SK-MEL-5 (cell line): Measurements from ENCODE around the gene MIGA2. TPM values are rescaled to one million over a fixed set of nuclear protein-coding genes. Genes with fewer than 3 reads are reported as not detected.

ENCODE experiments used
- total RNA-seq: library from RNA; depleted of rRNA; stranded (reverse); fragments of >200 nt; shearing (Covaris generic); gene quantifications from 2 replicates; pipeline ENCODE4 v1.2.3, GENCODE V29; 2014; rRNA removed

MIGA2 gene
- total RNA-seq, 1 experiment from 2014 or later = 13.7 TPM

Other genes with a start within 250 kb of the MIGA2 start
- gene TBC1D13, start 249.4 kb upstream of the MIGA2 start, total RNA-seq = 10.5 and 12.0 TPM in 2 replicates
- gene ENDOG, start 218.1 kb upstream of the MIGA2 start, total RNA-seq = 24.6 and 26.2 TPM in 2 replicates
- gene SPOUT1, start 206.8 kb upstream of the MIGA2 start, total RNA-seq = 39.6 and 40.3 TPM in 2 replicates
- gene KYAT1, start 154.7 kb upstream of the MIGA2 start, total RNA-seq = 7.4 and 7.5 TPM in 2 replicates
- 36.0 and 38.3 TPM in 2 replicates for gene LRRC8A, start 154.5 kb upstream of the MIGA2 start, total RNA-seq
- gene PHYHD1, start 115.6 kb upstream of the MIGA2 start, total RNA-seq = 4.5 and 5.2 TPM in 2 replicates
- 40.1 and 41.7 TPM in 2 replicates for gene DOLK, start 89.0 kb upstream of the MIGA2 start, total RNA-seq
- 33.9 and 35.2 TPM in 2 replicates for gene NUP188, start 88.9 kb upstream of the MIGA2 start, total RNA-seq
- gene SH3GLB2, start 8.3 kb upstream of the MIGA2 start, total RNA-seq = 24.4 and 28.3 TPM in 2 replicates
- 12.4 and 12.9 TPM in 2 replicates for gene DOLPP1, start 44.5 kb downstream of the MIGA2 start, total RNA-seq
- 9.4 and 12.7 TPM in 2 replicates for gene CRAT, start 74.2 kb downstream of the MIGA2 start, total RNA-seq
- 88.1 and 95.8 TPM in 2 replicates for gene PTPA, start 74.8 kb downstream of the MIGA2 start, total RNA-seq
- gene IER5L, start 141.6 kb downstream of the MIGA2 start, total RNA-seq = 53.9 and 57.1 TPM in 2 replicates